Coronary artery (tissue), 2 donors: ENCODE results near the gene IPPK.
A peak's percentile ranks its signal among the peaks of the same experiment; 100 is the strongest.

ENCODE experiments used
- DNase-seq: peaks from one replicate; pipeline ENCODE4 v3.0.0-alpha.2; 2017; ENCODE audit warnings: low spot score
- H3K27ac ChIP-seq, 2 donors: fragments of 200-600 bp; sonication (generic); one replicate each; pipeline ENCODE4 v1.5.1; 2016 to 2019
- H3K4me3 ChIP-seq: fragments of 200-600 bp; sonication (generic); 2 replicates; pipeline ENCODE4 v1.5.1; 2016; ENCODE audit warnings: mild to moderate bottlenecking, moderate library complexity
- CTCF ChIP-seq: fragments of 200-600 bp; sonication (generic); IDR thresholded peaks from one replicate; pipeline ENCODE4 v1.5.1; 2019; ENCODE audit warnings: antibody characterized with exemption

IPPK gene

GRCh38 chr9:92620845-92621244 is 49.1 kb downstream of the IPPK start:
- no peak overlapping the region for H3K4me3 ChIP-seq
- H3K27ac ChIP-seq: peak overlapping the region in 1 of 2 donors; percentile 67
- DNase-seq: peak; percentile 43
- TF ChIP-seq CTCF: no peak

- no peak overlapping the region for H3K4me3 ChIP-seq
- no peak for TF ChIP-seq CTCF
- peak; percentile 64 for DNase-seq
- peak overlapping the region in 1 of 2 donors; percentile 67 for H3K27ac ChIP-seq
Measured at GRCh38 chr9:92619601-92620300, 50.2 kb downstream of the IPPK start.

- TF ChIP-seq CTCF: no peak
- DNase-seq: peak; percentile 55
- Histone ChIP-seq H3K27ac (peak overlapping the region in 1 of 2 donors; percentile 72), H3K4me3 (no peak overlapping the region)
Measured at GRCh38 chr9:92618633-92619225, 51.2 kb downstream of the IPPK start.

GRCh38 chr9:92617951-92618510 is 51.9 kb downstream of the IPPK start:
- no peak for TF ChIP-seq CTCF
- Histone ChIP-seq H3K27ac (peak overlapping the region; percentile 6 to 72), H3K4me3 (no peak overlapping the region)

GRCh38 chr9:92617195-92617813 is 52.6 kb downstream of the IPPK start:
- DNase-seq: peak; percentile 66
- H3K4me3 ChIP-seq: no peak overlapping the region
- peak overlapping the region; percentile 6 to 72 for H3K27ac ChIP-seq
- no peak for TF ChIP-seq CTCF

More at GRCh38 chr9:92617951-92618510, 51.9 kb downstream of the IPPK start:
- DNase-seq: peak; percentile 58

- TF ChIP-seq CTCF: no peak
- peak overlapping the region; percentile 6 to 72 for H3K27ac ChIP-seq
- no peak overlapping the region for H3K4me3 ChIP-seq
- peak; percentile 26 for DNase-seq
Measured at GRCh38 chr9:92616655-92617111, 53.2 kb downstream of the IPPK start.
